H1 (cell line): ENCODE measurements around the gene KCNK2. TPM values are rescaled to one million over a fixed set of nuclear protein-coding genes. Genes with fewer than 3 reads are reported as not detected.

Source experiments
- BRCA1 ChIP-seq: IDR thresholded peaks from 2 replicates; pipeline ENCODE4 v1.6.1; 2012; ENCODE audit warnings: low read depth, low read length, improper control_type of control experiment
- CBX5 ChIP-seq: fragments of 300-800, 300-1000 bp; sonication (generic); IDR thresholded peaks from 2 replicates; pipeline ENCODE4 v1.7.1; 2016; ENCODE audit warnings: antibody characterized with exemption, low read length, low read depth
- GTF2F1 ChIP-seq: IDR thresholded peaks from 2 replicates; pipeline ENCODE4 v1.6.1; 2012; ENCODE audit warnings: low read depth, low read length, improper control_type of control experiment, borderline replicate concordance
- JUN ChIP-seq: IDR thresholded peaks from 2 replicates; pipeline ENCODE4 v1.6.1; 2011; ENCODE audit warnings: low read depth, mild to moderate bottlenecking, improper control_type of control experiment, low read length
- polyA plus RNA-seq, 7 experiments: library from polyadenylated mRNA; depleted of rRNA in 3 of 7; stranded (reverse) in 5 of 7; unstranded in 2 of 7; fragments of >200 nt in 5 of 7; fragments of 200-250 nt in 2 of 7; gene quantifications; 1 replicate in 5 of 7; 2 replicates in 1 of 7; 4 replicates in 1 of 7; pipeline versions ENCODE4 v1.2.1 to v1.2.3, GENCODE V29; 2011 to 2013; ENCODE audit warnings: missing spikeins in 2 of 7, mixed read lengths in 2 of 7
- total RNA-seq: library from RNA; stranded (reverse); fragmentation: NEBNext Ultra II Directional; extraction: Animal tissue kit (Norgen Biotek cat#: 25700); gene quantifications from 2 replicates; pipeline ENCODE4 v1.2.1, GENCODE V29; 2021
- TF ChIP-seq, protein P1 (sequence below), 3 experiments: IDR thresholded peaks; 1 replicate in 2 of 3; 2 replicates in 1 of 3; pipeline versions ENCODE4 v1.5.1 to v1.6.1; 2011; ENCODE audit warnings: low read length in 3 of 3, mild to moderate bottlenecking in 3 of 3, inconsistent platforms in 2 of 3, low read depth in 1 of 3, moderate library complexity in 1 of 3; ENCODE audit not compliant: insufficient read depth in 1 of 3; ENCODE audit errors: control extremely low read depth in 1 of 3

The KCNK2 gene
- total and polyA plus RNA-seq, 2 of the 8 experiments (the other 6 are each of a cell fraction or from before 2014, with no cell fraction given), result 0.59 to 1.2 TPM

DNA sequence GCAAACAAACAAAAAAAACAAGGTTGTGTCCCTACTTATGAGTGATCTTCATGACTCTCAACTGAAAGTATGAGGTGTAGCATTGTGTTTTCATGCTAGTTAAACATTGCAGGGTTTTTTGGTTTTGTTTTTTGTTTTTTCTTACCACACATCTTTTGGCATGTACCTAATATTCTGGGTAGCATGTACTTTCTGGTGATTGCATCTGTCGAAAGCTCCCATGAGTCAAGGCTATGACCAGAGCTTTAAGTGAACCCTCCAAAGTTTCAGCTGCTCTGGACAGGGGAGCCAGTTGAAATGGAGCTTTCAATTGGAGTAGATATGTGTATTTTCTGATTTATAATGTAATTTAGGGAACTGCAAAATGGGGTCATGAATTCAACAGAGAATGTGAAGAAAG is 115.5 kb downstream of the KCNK2 start (continued):
- TF ChIP-seq, protein P1, sequence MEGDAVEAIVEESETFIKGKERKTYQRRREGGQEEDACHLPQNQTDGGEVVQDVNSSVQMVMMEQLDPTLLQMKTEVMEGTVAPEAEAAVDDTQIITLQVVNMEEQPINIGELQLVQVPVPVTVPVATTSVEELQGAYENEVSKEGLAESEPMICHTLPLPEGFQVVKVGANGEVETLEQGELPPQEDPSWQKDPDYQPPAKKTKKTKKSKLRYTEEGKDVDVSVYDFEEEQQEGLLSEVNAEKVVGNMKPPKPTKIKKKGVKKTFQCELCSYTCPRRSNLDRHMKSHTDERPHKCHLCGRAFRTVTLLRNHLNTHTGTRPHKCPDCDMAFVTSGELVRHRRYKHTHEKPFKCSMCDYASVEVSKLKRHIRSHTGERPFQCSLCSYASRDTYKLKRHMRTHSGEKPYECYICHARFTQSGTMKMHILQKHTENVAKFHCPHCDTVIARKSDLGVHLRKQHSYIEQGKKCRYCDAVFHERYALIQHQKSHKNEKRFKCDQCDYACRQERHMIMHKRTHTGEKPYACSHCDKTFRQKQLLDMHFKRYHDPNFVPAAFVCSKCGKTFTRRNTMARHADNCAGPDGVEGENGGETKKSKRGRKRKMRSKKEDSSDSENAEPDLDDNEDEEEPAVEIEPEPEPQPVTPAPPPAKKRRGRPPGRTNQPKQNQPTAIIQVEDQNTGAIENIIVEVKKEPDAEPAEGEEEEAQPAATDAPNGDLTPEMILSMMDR (IDR thresholded peaks at IDR 0.05; ENCODE audit: control extremely low read depth in 1 of 3, insufficient read depth in 1 of 3, low read depth in 1 of 3, low read length in 3 of 3), result no peak
- TF ChIP-seq GTF2F1 (no peak), JUN (no peak), BRCA1 (no peak), CBX5 (no peak)
